Ramos (cell line): Measurements from ENCODE around the gene CHPF2.

ENCODE experiments used
- in situ Hi-C: fragments of 300-500 bp; cut with MboI; formaldehyde crosslinking; loops from one replicate; pipeline ENCODE4 v1.14.3; 2022; ENCODE audit warnings: low sequenced_read_pairs; ENCODE audit not compliant: unreplicated experiment

The CHPF2 gene

DNA sequence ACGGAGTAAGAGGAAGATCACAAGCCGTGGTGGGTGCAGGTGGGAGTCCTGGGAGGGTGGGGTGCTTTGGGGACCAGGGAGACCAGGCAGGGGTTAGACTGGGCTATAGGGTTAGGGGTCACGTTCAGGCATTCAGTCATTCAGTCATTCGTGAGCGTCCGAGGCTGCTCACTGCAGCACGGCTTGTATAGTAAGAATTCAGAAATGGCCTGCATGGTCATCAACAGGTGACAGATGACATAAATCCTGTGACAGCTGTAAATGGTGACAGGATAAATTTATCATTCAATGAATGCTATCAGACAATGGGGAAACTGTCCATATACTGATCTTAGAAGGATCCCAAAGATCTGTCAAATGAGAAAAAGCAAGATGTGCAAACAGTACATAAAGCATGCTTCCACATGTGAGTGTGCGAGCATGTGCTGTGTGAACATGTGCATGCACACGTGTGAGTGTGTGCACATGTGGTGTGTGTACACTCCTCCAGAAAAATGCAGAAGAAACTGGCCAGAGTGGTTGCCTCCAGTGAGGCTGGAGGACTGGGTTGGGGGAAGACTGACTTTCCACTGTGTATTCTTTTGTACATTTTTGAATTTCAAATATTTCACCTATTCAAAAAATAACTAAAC lies 48.2 kb downstream of the CHPF2 start:
- in situ Hi-C loops: no loop called here

DNA sequence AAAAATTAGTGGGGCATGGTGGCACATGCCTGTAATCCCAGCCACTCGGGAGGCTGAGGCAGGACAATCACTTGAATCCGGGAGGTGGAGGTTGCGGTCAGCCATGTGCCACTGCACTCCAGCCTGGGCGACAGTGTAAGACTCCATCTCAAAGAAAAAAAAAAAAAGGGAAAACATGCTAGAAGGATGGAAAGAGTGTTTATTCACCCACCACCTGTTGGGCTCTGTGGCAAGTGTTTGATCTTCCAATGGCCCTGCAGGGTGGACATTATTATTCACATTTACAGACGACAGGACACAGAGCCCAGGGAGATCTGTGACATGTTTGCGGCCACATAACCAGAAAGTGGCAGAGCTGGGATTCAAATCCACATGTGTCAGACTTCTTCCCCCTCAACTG lies 49.4 kb downstream of the CHPF2 start:
- in situ Hi-C loops: no loop called here

GRCh38 chr7:151282111-151282510 lies 49.8 kb downstream of the CHPF2 start:
- in situ Hi-C loops: no loop called here

DNA sequence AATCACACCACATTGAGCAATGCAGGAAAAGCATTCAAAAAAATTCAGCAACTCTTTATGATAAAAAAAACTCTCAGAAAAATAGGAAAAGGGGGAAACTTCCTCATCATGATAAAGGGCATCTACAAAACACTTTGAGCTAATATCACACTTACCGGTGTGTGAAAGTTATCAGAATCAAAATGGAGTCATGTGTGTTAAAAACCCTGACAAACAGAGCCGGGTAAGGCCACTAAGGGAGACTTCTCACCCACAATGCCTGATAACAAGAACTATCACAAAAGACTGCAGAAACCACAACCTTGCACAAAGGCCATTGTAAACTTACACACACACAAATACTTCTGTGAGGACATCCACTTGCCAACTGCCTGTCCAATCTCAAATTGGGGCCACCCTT lies 51.0 kb downstream of the CHPF2 start:
- in situ Hi-C loops: no loop called here

DNA sequence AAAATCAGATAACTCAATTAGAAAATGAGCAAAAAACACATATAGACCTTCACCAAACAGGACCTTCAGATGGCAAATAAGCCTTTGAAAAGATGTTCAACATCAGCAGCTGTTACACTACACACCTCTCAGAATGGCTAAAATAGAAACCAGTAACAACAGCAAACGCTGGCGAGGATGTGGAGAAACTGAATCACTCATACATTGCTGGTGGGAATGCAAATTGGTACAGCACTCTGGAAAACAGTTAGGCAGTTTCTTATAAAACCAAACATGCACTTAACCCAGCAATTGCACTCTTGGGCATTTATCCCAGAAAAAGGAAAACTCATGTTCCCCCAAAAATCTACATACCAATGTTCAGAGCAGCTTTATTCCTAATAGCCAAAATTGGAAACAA lies 53.9 kb downstream of the CHPF2 start:
- in situ Hi-C loops: no loop called here
